ENCODE data around the gene SLC19A2.

The SLC19A2 gene

DNA sequence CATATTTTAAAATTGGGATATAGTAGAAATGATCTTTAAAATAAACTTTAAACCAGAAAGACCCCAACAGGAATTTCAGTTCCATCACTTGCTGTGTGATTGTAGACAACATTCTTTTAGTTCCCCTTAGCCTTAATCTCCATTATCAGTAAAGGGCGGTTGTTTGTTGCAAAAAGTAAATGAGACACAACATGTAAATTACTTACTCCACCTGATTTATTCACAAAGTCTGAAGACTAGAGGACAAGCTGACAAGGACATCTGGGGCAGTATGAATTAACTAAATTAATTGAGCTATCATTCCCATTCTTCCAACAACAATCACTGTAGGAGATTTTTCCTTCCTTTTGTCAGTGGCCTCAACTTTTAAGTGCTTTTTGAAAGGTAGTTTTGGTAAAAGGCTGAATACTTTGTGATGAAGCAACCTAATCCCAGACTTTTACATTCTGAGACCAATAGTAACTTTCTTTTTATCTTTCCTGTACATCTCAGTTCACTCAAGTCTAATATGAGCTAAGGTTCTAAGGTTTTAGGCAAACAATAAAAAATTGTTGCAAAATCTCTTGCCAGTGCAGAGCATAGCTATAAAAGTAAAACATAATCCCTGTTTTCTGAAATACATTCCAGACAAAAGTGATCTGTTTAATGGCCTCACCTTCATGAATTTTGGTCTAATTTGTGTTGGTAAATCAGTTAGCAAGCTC, 6.2 kb downstream of the SLC19A2 start:
- Histone ChIP-seq H4K8ac (ENCODE audit: low read depth, low read length) (no peak overlapping the region), H2BK120ac (ENCODE audit: insufficient read depth, low read length, poor library complexity) (no peak overlapping the region), H4K12ac (ENCODE audit: low read depth, low read length) (no peak overlapping the region), H2AFZ (ENCODE audit: insufficient read depth, low read length, poor library complexity) (no peak overlapping the region), H3K4me3 (ENCODE audit: low read depth, low read length) (no peak overlapping the region), H3K27me3 (ENCODE audit: insufficient read depth, low read length) (no peaks in the 10 kb centered on the region), H3K9ac (ENCODE audit: low read length) (no peak overlapping the region), H3K4me1 (ENCODE audit: control insufficient read depth in 1 of 2, insufficient read depth in 2 of 2, low read length in 2 of 2) (peaks cover 0 to 8% of the 10 kb centered on the region in 2 experiments), H2BK12ac (ENCODE audit: low read length) (no peak overlapping the region), H3K4ac (ENCODE audit: low read depth, low read length) (no peak overlapping the region), H3K79me2 (ENCODE audit: control insufficient read depth, insufficient read depth, low read length, poor library complexity) (peaks cover 6% of the 10 kb centered on the region), H2BK5ac (ENCODE audit: low read depth, low read length, poor library complexity) (no peak overlapping the region), H3K79me1 (ENCODE audit: low read length) (no peaks in the 10 kb centered on the region), H3K18ac (ENCODE audit: low read length) (no peak overlapping the region), H3K14ac (ENCODE audit: low read length) (no peak overlapping the region), H3K27ac (ENCODE audit: low read depth, low read length) (no peak overlapping the region), H3K36me3 (ENCODE audit: control insufficient read depth in 1 of 2, insufficient read depth in 2 of 2, low read length in 2 of 2) (peaks cover 8 to 10% of the 10 kb centered on the region in 2 experiments), H3K9me3 (ENCODE audit: insufficient read depth, low read depth, low read length) (no peaks in the 10 kb centered on the region), H4K91ac (ENCODE audit: low read depth, low read length) (no peak overlapping the region), H3K23ac (ENCODE audit: low read length) (no peak overlapping the region), H2AK5ac (ENCODE audit: low read length) (no peak overlapping the region), H3K4me2 (ENCODE audit: low read length) (no peak overlapping the region)
- WGBS (ENCODE audit: extremely low coverage, insufficient coverage, insufficient read length): no CpG with 5 or more reads among the region's 1 CpG
- DNase-seq: no peak

GRCh38 chr1:169478094-169478672, 7.6 kb downstream of the SLC19A2 start:
- no peak overlapping the region for H2AFZ ChIP-seq (ENCODE audit: insufficient read depth, low read length, poor library complexity)
- no peaks in the 10 kb centered on the region for H3K27me3 ChIP-seq (ENCODE audit: insufficient read depth, low read length)
- no peak overlapping the region for H3K4ac ChIP-seq (ENCODE audit: low read depth, low read length)
- no peak overlapping the region for H2AK5ac ChIP-seq (ENCODE audit: low read length)
- peaks cover 0 to 1% of the 10 kb centered on the region in 2 experiments for H3K4me1 ChIP-seq (ENCODE audit: control insufficient read depth in 1 of 2, insufficient read depth in 2 of 2, low read length in 2 of 2)
- H3K9ac ChIP-seq (ENCODE audit: low read length): no peak overlapping the region
- no peak overlapping the region for H3K4me2 ChIP-seq (ENCODE audit: low read length)
- peaks cover 8 to 11% of the 10 kb centered on the region in 2 experiments for H3K36me3 ChIP-seq (ENCODE audit: control insufficient read depth in 1 of 2, insufficient read depth in 2 of 2, low read length in 2 of 2)
- no peak for DNase-seq
- no peak overlapping the region for H3K14ac ChIP-seq (ENCODE audit: low read length)
- no peak overlapping the region for H4K12ac ChIP-seq (ENCODE audit: low read depth, low read length)
- no peak overlapping the region for H2BK12ac ChIP-seq (ENCODE audit: low read length)
- H3K79me1 ChIP-seq (ENCODE audit: low read length): no peaks in the 10 kb centered on the region
- no peak overlapping the region for H3K23ac ChIP-seq (ENCODE audit: low read length)
- H4K8ac ChIP-seq (ENCODE audit: low read depth, low read length): no peak overlapping the region
- no peak overlapping the region for H2BK120ac ChIP-seq (ENCODE audit: insufficient read depth, low read length, poor library complexity)
- WGBS (ENCODE audit: extremely low coverage, insufficient coverage, insufficient read length): no CpG with 5 or more reads among the region's 5 CpGs
- H3K9me3 ChIP-seq (ENCODE audit: insufficient read depth, low read depth, low read length): no peaks in the 10 kb centered on the region
- no peak overlapping the region for H3K4me3 ChIP-seq (ENCODE audit: low read depth, low read length)
- no peak overlapping the region for H2BK5ac ChIP-seq (ENCODE audit: low read depth, low read length, poor library complexity)
- no peak overlapping the region for H4K91ac ChIP-seq (ENCODE audit: low read depth, low read length)
- no peak overlapping the region for H3K18ac ChIP-seq (ENCODE audit: low read length)
- no peak overlapping the region for H3K27ac ChIP-seq (ENCODE audit: low read depth, low read length)
- peaks cover 3% of the 10 kb centered on the region for H3K79me2 ChIP-seq (ENCODE audit: control insufficient read depth, insufficient read depth, low read length, poor library complexity)

GRCh38 chr1:169475806-169476387, 9.8 kb downstream of the SLC19A2 start:
- Histone ChIP-seq H3K14ac (ENCODE audit: low read length) (no peak overlapping the region), H3K27ac (ENCODE audit: low read depth, low read length) (no peak overlapping the region), H3K36me3 (ENCODE audit: control insufficient read depth in 1 of 2, insufficient read depth in 2 of 2, low read length in 2 of 2) (peaks cover 10 to 13% of the 10 kb centered on the region in 2 experiments), H3K23ac (ENCODE audit: low read length) (no peak overlapping the region), H3K4me1 (ENCODE audit: control insufficient read depth in 1 of 2, insufficient read depth in 2 of 2, low read length in 2 of 2) (peaks cover 0 to 1% of the 10 kb centered on the region in 2 experiments), H3K9me3 (ENCODE audit: insufficient read depth, low read depth, low read length) (no peaks in the 10 kb centered on the region), H4K12ac (ENCODE audit: low read depth, low read length) (no peak overlapping the region), H3K4me2 (ENCODE audit: low read length) (no peak overlapping the region), H4K8ac (ENCODE audit: low read depth, low read length) (no peak overlapping the region), H3K79me2 (ENCODE audit: control insufficient read depth, insufficient read depth, low read length, poor library complexity) (peaks cover 3% of the 10 kb centered on the region), H3K4me3 (ENCODE audit: low read depth, low read length) (no peak overlapping the region), H2AK5ac (ENCODE audit: low read length) (no peak overlapping the region), H2AFZ (ENCODE audit: insufficient read depth, low read length, poor library complexity) (no peak overlapping the region), H3K27me3 (ENCODE audit: insufficient read depth, low read length) (no peaks in the 10 kb centered on the region), H2BK12ac (ENCODE audit: low read length) (no peak overlapping the region), H3K79me1 (ENCODE audit: low read length) (no peaks in the 10 kb centered on the region), H3K4ac (ENCODE audit: low read depth, low read length) (no peak overlapping the region), H4K91ac (ENCODE audit: low read depth, low read length) (no peak overlapping the region), H2BK120ac (ENCODE audit: insufficient read depth, low read length, poor library complexity) (no peak overlapping the region), H3K9ac (ENCODE audit: low read length) (no peak overlapping the region), H3K18ac (ENCODE audit: low read length) (no peak overlapping the region), H2BK5ac (ENCODE audit: low read depth, low read length, poor library complexity) (no peak overlapping the region)
- DNase-seq: no peak
- WGBS (ENCODE audit: extremely low coverage, insufficient coverage, insufficient read length): no CpG with 5 or more reads among the region's 3 CpGs

- Histone ChIP-seq H2AK5ac (ENCODE audit: low read length) (no peak overlapping the region), H3K4ac (ENCODE audit: low read depth, low read length) (no peak overlapping the region), H3K4me1 (ENCODE audit: control insufficient read depth in 1 of 2, insufficient read depth in 2 of 2, low read length in 2 of 2) (peaks cover 0 to 1% of the 10 kb centered on the region in 2 experiments)
These were observed 11.3 kb downstream of the SLC19A2 start for GRCh38 chr1:169474302-169474995.

More at GRCh38 chr1:169474302-169474995, 11.3 kb downstream of the SLC19A2 start:
- Histone ChIP-seq H2BK5ac (ENCODE audit: low read depth, low read length, poor library complexity) (no peak overlapping the region), H2AFZ (ENCODE audit: insufficient read depth, low read length, poor library complexity) (no peak overlapping the region), H3K4me3 (ENCODE audit: low read depth, low read length) (no peak overlapping the region), H4K91ac (ENCODE audit: low read depth, low read length) (no peak overlapping the region), H3K27me3 (ENCODE audit: insufficient read depth, low read length) (no peaks in the 10 kb centered on the region), H3K36me3 (ENCODE audit: control insufficient read depth in 1 of 2, insufficient read depth in 2 of 2, low read length in 2 of 2) (peaks cover 13 to 16% of the 10 kb centered on the region in 2 experiments), H3K23ac (ENCODE audit: low read length) (no peak overlapping the region), H3K14ac (ENCODE audit: low read length) (no peak overlapping the region), H3K9ac (ENCODE audit: low read length) (no peak overlapping the region), H3K79me2 (ENCODE audit: control insufficient read depth, insufficient read depth, low read length, poor library complexity) (peaks cover 3% of the 10 kb centered on the region), H4K12ac (ENCODE audit: low read depth, low read length) (no peak overlapping the region), H3K9me3 (ENCODE audit: insufficient read depth, low read depth, low read length) (no peaks in the 10 kb centered on the region), H2BK12ac (ENCODE audit: low read length) (no peak overlapping the region), H3K27ac (ENCODE audit: low read depth, low read length) (no peak overlapping the region), H3K18ac (ENCODE audit: low read length) (no peak overlapping the region), H3K79me1 (ENCODE audit: low read length) (no peaks in the 10 kb centered on the region), H2BK120ac (ENCODE audit: insufficient read depth, low read length, poor library complexity) (no peak overlapping the region), H4K8ac (ENCODE audit: low read depth, low read length) (no peak overlapping the region), H3K4me2 (ENCODE audit: low read length) (no peak overlapping the region)
- DNase-seq: no peak
- no CpG with 5 or more reads among the region's 1 CpG for WGBS (ENCODE audit: extremely low coverage, insufficient coverage, insufficient read length)

All from trophoblast cell (in vitro differentiated cells and primary cell).